Measurements from ENCODE around the gene GHSR.

- TF ChIP-seq CTCF (conservative IDR thresholded peaks at IDR 0.05; ENCODE audit: low read length) (no peak), EZH2phosphoT487 (IDR thresholded peaks at IDR 0.05; ENCODE audit: borderline replicate concordance, low read depth, low read length) (no peak)
These were observed 8.1 kb upstream of the GHSR start for GRCh38 chr3:172456404-172456803.

All from OCI-LY7 (cell line).